Psoas muscle (tissue), 8 donors: ENCODE data around the gene WHRN. TPM values are rescaled to one million over a fixed set of nuclear protein-coding genes. Genes with fewer than 3 reads are reported as not detected.

Experiments used
- ATAC-seq, 4 donors: fragments of 200-7000 bp; cut with Tn5 transposase; one replicate each; pipeline ENCODE4 v1.9.1; 2020; ENCODE audit warnings: moderate library complexity in 3 of 4, mild to moderate bottlenecking in 2 of 4
- DNase-seq, 2 donors: peaks; one replicate each; pipeline ENCODE4 v3.0.0-alpha.2; 2020
- H3K27ac ChIP-seq: fragments of 200-600 bp; one replicate; pipeline ENCODE4 v1.8.0; 2022
- H3K27me3 ChIP-seq, 3 donors: fragments of 200-600 bp in 1 of 3; one replicate each; pipeline versions ENCODE4 v1.6.1 to v1.8.0; 2013 to 2022; ENCODE audit warnings: low read length in 2 of 3, mild to moderate bottlenecking in 2 of 3, moderate library complexity in 1 of 3; ENCODE audit not compliant: insufficient read depth in 3 of 3
- H3K36me3 ChIP-seq, 2 donors: fragments of 200-600 bp in 1 of 2; one replicate each; pipeline versions ENCODE4 v1.6.1 to v1.8.0; 2013 to 2022; ENCODE audit warnings: low read depth in 1 of 2, mild to moderate bottlenecking in 1 of 2, moderate library complexity in 1 of 2; ENCODE audit not compliant: insufficient read depth in 1 of 2
- H3K4me1 ChIP-seq: fragments of 200-600 bp; one replicate; pipeline ENCODE4 v1.8.0; 2022
- H3K4me3 ChIP-seq: fragments of 200-600 bp; one replicate; pipeline ENCODE4 v1.8.0; 2022; ENCODE audit warnings: mild to moderate bottlenecking
- H3K9me3 ChIP-seq: fragments of 200-600 bp; one replicate; pipeline ENCODE4 v1.8.0; 2022
- WGBS, 3 donors: extraction: QIAGEN DNeasy Blood & Tissue Kit; methylation state at CpG; one replicate each; pipeline versions ENCODE4 v1.1.6 to v1.1.7; 2013; 5-methylcytosine and 5-hydroxymethylcytosine counted together
- intact Hi-C, 2 donors: fragments of 100-400 bp; cut with DNase I; formaldehyde crosslinking; loops; one replicate each; pipeline versions ENCODE4 v1.11.0 to v1.14.2; 2022
- polyA plus RNA-seq, 3 donors: library from polyadenylated mRNA; stranded (reverse); fragments of 200-250 nt; gene quantifications; one replicate each; pipeline ENCODE4 v1.2.3, GENCODE V29; 2013
- total RNA-seq, 4 donors: library from RNA; stranded (reverse); fragmentation: NEBNext Ultra II Directional in 2 of 4; extraction: Animal tissue kit (Norgen Biotek cat#: 25700) in 2 of 4; gene quantifications; one replicate each; pipeline versions ENCODE4 v1.2.1 to v1.2.4, GENCODE V29; 2021 to 2023
- TF ChIP-seq, protein P1 (sequence below): fragments of 200-600 bp; IDR thresholded peaks from one replicate; pipeline ENCODE4 v1.8.0; 2022; ENCODE audit warnings: antibody characterized with exemption
- donor health status: healthy with polysubstance abuse.
- donor health status: DM: no; HTN: no; CAD: no; lungs with moderate emphysema.
- donor health status: Bipolar disorder and iron deficiency.
- donor health status: healthy.
- donor health status: DM: yes; HTN: yes; CAD: no.
- donor health status: DM: no; HTN: no; CAD: no.
- donor health status: DM: no; HTN: no; CAD: no.
- donor health status: DM: yes; HTN: yes; CAD: no.

The WHRN gene
- total and polyA plus RNA-seq, 7 donors: 0.07 to 0.62 (median 0.15) TPM

GRCh38 chr9:114388764-114389375 is 116.4 kb downstream of the WHRN start:
- TF ChIP-seq, protein P1, sequence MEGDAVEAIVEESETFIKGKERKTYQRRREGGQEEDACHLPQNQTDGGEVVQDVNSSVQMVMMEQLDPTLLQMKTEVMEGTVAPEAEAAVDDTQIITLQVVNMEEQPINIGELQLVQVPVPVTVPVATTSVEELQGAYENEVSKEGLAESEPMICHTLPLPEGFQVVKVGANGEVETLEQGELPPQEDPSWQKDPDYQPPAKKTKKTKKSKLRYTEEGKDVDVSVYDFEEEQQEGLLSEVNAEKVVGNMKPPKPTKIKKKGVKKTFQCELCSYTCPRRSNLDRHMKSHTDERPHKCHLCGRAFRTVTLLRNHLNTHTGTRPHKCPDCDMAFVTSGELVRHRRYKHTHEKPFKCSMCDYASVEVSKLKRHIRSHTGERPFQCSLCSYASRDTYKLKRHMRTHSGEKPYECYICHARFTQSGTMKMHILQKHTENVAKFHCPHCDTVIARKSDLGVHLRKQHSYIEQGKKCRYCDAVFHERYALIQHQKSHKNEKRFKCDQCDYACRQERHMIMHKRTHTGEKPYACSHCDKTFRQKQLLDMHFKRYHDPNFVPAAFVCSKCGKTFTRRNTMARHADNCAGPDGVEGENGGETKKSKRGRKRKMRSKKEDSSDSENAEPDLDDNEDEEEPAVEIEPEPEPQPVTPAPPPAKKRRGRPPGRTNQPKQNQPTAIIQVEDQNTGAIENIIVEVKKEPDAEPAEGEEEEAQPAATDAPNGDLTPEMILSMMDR: no peak
- H3K36me3 ChIP-seq: no peaks in the 10 kb centered on the region
- H3K27me3 ChIP-seq: no peaks in the 10 kb centered on the region
- intact Hi-C loops: no loop called here
- H3K4me1 ChIP-seq: peaks cover 11% of the 10 kb centered on the region
- WGBS, 3 donors: 70 to 87% (median 86%) methylated on average over 8 to 9 of the region's 9 CpGs
- H3K9me3 ChIP-seq: no peaks in the 10 kb centered on the region
- ATAC-seq (no peak), DNase-seq (no peak)
- no peak overlapping the region for H3K27ac ChIP-seq
- no peak overlapping the region for H3K4me3 ChIP-seq

DNA sequence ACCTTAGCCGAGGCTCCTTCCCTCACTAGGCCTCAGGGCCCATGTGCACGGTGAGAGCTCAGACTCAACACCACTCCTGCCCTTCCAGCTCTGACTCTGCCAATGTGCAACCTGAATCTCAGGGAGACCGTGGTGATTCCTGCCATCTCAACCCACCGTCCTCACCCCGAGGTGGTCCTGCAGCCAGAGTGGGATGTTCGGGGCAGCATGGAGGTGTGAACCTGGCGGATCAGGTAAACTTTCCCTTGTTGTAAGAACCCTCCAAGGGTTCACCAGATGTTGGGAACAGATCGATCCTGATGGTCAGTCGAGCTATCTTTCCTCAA is 117.0 kb downstream of the WHRN start:
- DNase-seq: no peak

DNA sequence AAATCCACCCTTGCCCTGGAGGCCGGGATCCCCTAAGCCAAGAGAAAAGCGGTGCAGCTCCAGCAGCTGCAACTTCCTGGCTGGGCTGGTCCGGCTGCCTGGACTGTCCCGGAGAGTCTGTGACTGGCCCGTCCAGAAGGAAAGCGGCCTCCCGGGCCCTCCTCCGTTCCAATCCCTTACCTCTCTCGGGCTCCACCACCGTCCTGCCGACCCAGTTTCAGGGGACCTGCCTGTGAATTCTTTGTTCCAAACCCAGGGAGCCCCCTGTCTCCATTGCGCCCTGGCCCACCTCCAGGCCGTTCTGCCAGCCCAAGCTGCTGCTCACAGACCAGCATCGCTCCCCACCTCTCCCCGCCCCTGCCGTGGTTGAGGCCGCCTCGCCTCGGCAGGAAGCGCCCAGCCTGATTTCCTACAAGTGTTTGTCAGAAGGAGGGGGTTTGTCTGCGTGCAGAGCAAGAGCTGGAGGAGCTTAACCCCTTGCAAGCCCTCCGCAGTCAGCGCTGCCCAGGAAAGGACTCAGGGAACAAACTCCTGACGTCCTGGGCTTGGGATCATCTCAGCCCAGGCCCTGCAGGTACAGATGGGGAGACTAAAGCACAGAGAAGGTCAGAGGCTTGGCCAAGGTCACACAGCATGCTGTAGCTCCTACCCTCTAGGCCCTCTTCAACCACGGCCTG is 117.5 kb downstream of the WHRN start, which contains the start of gene AKNA:
Gene AKNA, minus strand, starts transcription at position 303 of the 677 bp plus-strand sequence. CDS start 6,649 bp downstream, outside the sequence.
- Histone ChIP-seq H3K36me3 (no peaks in the 10 kb centered on the region), H3K4me3 (peak within 1 kb of the TSS; percentile 63), H3K4me1 (peaks cover 18% of the 10 kb centered on the region), H3K27ac (peak within 1 kb of the TSS; percentile 65), H3K27me3 (no peaks in the 10 kb centered on the region), H3K9me3 (no peaks in the 10 kb centered on the region)
- ATAC-seq (peak; percentile 43 to 72 (median 58)), DNase-seq (peak; percentile 76 to 85)
- intact Hi-C loops: no loop called here
- TF ChIP-seq, protein P1: no peak
- 15 to 23% (median 18%) methylated on average over 24 to 25 of the region's 25 CpGs for WGBS, 3 donors

More for the DNA sequence above, 117.0 kb downstream of the WHRN start:
- no peak for ATAC-seq
- TF ChIP-seq, protein P1: no peak
- no peaks in the 10 kb centered on the region for H3K27me3 ChIP-seq
- WGBS, 3 donors: 74 to 88% (median 79%) methylated on average over 9 of the region's 9 CpGs
- H3K4me3 ChIP-seq: peak overlapping the region; percentile 63
- H3K27ac ChIP-seq: peak overlapping the region; percentile 65
- intact Hi-C loops: no loop called here
- no peaks in the 10 kb centered on the region for H3K36me3 ChIP-seq
- no peaks in the 10 kb centered on the region for H3K9me3 ChIP-seq
- H3K4me1 ChIP-seq: peaks cover 17% of the 10 kb centered on the region

- TF ChIP-seq, protein P1: no peak
- Histone ChIP-seq H3K9me3 (no peaks in the 10 kb centered on the region), H3K4me3 (peak overlapping the region; percentile 63), H3K27ac (peak overlapping the region; percentile 65), H3K36me3 (no peaks in the 10 kb centered on the region), H3K27me3 (no peaks in the 10 kb centered on the region), H3K4me1 (peaks cover 18% of the 10 kb centered on the region)
- no peak for DNase-seq
- peak in 2 of 4 donors; percentile 16 to 28 for ATAC-seq
- 24 to 31% (median 24%) methylated on average over 18 of the region's 18 CpGs for WGBS, 3 donors
- intact Hi-C loops: no loop called here
Observed at GRCh38 chr9:114386886-114387679, 118.2 kb downstream of the WHRN start.
